ENCODE results near the gene SALL3. TPM values are rescaled to one million over a fixed set of nuclear protein-coding genes. Genes with fewer than 3 reads are reported as not detected.

SALL3 gene
- total RNA-seq, 1 experiment from 2014 or later, result not detected

- TF ChIP-seq, protein P1, sequence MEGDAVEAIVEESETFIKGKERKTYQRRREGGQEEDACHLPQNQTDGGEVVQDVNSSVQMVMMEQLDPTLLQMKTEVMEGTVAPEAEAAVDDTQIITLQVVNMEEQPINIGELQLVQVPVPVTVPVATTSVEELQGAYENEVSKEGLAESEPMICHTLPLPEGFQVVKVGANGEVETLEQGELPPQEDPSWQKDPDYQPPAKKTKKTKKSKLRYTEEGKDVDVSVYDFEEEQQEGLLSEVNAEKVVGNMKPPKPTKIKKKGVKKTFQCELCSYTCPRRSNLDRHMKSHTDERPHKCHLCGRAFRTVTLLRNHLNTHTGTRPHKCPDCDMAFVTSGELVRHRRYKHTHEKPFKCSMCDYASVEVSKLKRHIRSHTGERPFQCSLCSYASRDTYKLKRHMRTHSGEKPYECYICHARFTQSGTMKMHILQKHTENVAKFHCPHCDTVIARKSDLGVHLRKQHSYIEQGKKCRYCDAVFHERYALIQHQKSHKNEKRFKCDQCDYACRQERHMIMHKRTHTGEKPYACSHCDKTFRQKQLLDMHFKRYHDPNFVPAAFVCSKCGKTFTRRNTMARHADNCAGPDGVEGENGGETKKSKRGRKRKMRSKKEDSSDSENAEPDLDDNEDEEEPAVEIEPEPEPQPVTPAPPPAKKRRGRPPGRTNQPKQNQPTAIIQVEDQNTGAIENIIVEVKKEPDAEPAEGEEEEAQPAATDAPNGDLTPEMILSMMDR (IDR thresholded peaks at IDR 0.05; ENCODE audit: unreplicated experiment), result no peak
- BruUV-seq (replicated peaks), result no TSS peak
- CTCF ChIA-PET, result no interaction called here
- H3K9me3 Mint-ChIP-seq (ENCODE audit: low read depth, unreplicated experiment), result no peaks in the 10 kb centered on the region
- H3K4me1 Mint-ChIP-seq (ENCODE audit: low read depth, unreplicated experiment), result peaks cover 11% of the 10 kb centered on the region
- no peak overlapping the region for H3K4me3 Mint-ChIP-seq (ENCODE audit: low read depth, unreplicated experiment)
- intact Hi-C loops (cut with micrococcal nuclease; ENCODE audit: unreplicated experiment), result no loop called here
- H3K36me3 Mint-ChIP-seq (ENCODE audit: insufficient read depth, unreplicated experiment), result no peaks in the 10 kb centered on the region
- peak; percentile 6 for DNase-seq
- no peak overlapping the region for H3K27ac Mint-ChIP-seq (ENCODE audit: unreplicated experiment)
- peaks cover 9% of the 10 kb centered on the region for H3K27me3 Mint-ChIP-seq (ENCODE audit: unreplicated experiment)
These were observed 68.1 kb downstream of the SALL3 start for GRCh38 chr18:79047556-79048244.

DNA sequence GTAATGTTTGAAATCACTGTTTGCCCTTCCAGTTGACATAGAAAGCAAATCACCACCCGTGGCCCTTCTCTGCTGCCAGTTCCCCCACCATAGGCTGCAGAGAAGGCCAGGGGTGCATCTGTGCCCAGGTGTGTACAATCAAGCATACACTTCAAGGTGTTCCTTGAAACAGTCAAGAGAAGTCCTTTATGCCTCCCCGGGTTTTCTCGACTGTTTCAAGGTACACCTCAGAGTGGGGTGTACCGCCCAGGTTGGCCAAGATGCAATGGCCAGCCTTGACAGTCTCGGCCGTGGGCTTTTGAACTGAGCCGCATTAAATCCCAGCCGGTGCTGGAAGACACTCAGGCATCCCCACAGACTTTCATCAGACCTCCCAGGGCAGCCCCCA is 68.6 kb downstream of the SALL3 start:
- Mint-ChIP-seq H3K27me3 (ENCODE audit: unreplicated experiment) (peaks cover 13% of the 10 kb centered on the region), H3K4me1 (ENCODE audit: low read depth, unreplicated experiment) (peaks cover 11% of the 10 kb centered on the region), H3K4me3 (ENCODE audit: low read depth, unreplicated experiment) (no peak overlapping the region), H3K9me3 (ENCODE audit: low read depth, unreplicated experiment) (no peaks in the 10 kb centered on the region), H3K27ac (ENCODE audit: unreplicated experiment) (no peak overlapping the region), H3K36me3 (ENCODE audit: insufficient read depth, unreplicated experiment) (no peaks in the 10 kb centered on the region)
- TF ChIP-seq, protein P1 (IDR thresholded peaks at IDR 0.05; ENCODE audit: unreplicated experiment), result no peak
- intact Hi-C loops (cut with micrococcal nuclease; ENCODE audit: unreplicated experiment), result no loop called here
- no TSS peak for BruUV-seq (replicated peaks)
- no peak for DNase-seq
- CTCF ChIA-PET, result no interaction called here

GRCh38 chr18:79049506-79049905 is 69.9 kb downstream of the SALL3 start:
- Mint-ChIP-seq H3K4me3 (ENCODE audit: low read depth, unreplicated experiment) (no peak overlapping the region), H3K4me1 (ENCODE audit: low read depth, unreplicated experiment) (peaks cover 11% of the 10 kb centered on the region), H3K9me3 (ENCODE audit: low read depth, unreplicated experiment) (no peaks in the 10 kb centered on the region), H3K27me3 (ENCODE audit: unreplicated experiment) (peaks cover 13% of the 10 kb centered on the region), H3K36me3 (ENCODE audit: insufficient read depth, unreplicated experiment) (no peaks in the 10 kb centered on the region), H3K27ac (ENCODE audit: unreplicated experiment) (no peak overlapping the region)
- TF ChIP-seq, protein P1 (IDR thresholded peaks at IDR 0.05; ENCODE audit: unreplicated experiment), result no peak
- intact Hi-C loops (cut with micrococcal nuclease; ENCODE audit: unreplicated experiment), result no loop called here
- DNase-seq, result no peak
- CTCF ChIA-PET, result no interaction called here
- no TSS peak for BruUV-seq (replicated peaks)

Other genes with a start within 250 kb of the SALL3 start
- gene ATP9B, start 89.6 kb downstream of the SALL3 start, total RNA-seq (2022), result 24.6 and 25.6 TPM in 2 replicates

All from Calu3 (cell line).